SW 1271 (cell line): Measurements from ENCODE around the gene KDM6A.
A peak's percentile ranks its signal among the peaks of the same experiment; 100 is the strongest.
"Not testable (repeated sequence)": the region's sequence is repeated elsewhere in the genome, so short reads cannot be mapped to it uniquely, and the experiment has no call there.

Experiments used
- DNase-seq, 2 experiments: peaks; one replicate each; lab custom pipeline; 2025; lab: John Stamatoyannopoulos, UW

KDM6A gene

GRCh38 chrX:44890247-44890646, 17.3 kb downstream of the KDM6A start:
- no peak for DNase-seq

- not testable (repeated sequence) for DNase-seq
Measured at GRCh38 chrX:44890687-44891086, 17.7 kb downstream of the KDM6A start.

- DNase-seq, result no peak
Measured at GRCh38 chrX:44891642-44892041, 18.7 kb downstream of the KDM6A start.

- DNase-seq, result no peak
Measured at GRCh38 chrX:44896876-44897186, 23.8 kb downstream of the KDM6A start.

GRCh38 chrX:44897539-44897938, 24.6 kb downstream of the KDM6A start:
- no peak for DNase-seq

GRCh38 chrX:44898411-44899221, 25.6 kb downstream of the KDM6A start:
- no peak for DNase-seq

- DNase-seq, result no peak
Measured at GRCh38 chrX:44899946-44900345, 27.0 kb downstream of the KDM6A start.

- DNase-seq, result peak; percentile 0 to 40
Measured at GRCh38 chrX:44903107-44903506, 30.1 kb downstream of the KDM6A start.

GRCh38 chrX:44903830-44904530, 31.0 kb downstream of the KDM6A start:
- DNase-seq, result no peak

GRCh38 chrX:44904542-44905115, 31.6 kb downstream of the KDM6A start:
- DNase-seq, result no peak

GRCh38 chrX:44906041-44906440, 33.1 kb downstream of the KDM6A start:
- no peak for DNase-seq

GRCh38 chrX:44906542-44906941, 33.6 kb downstream of the KDM6A start:
- DNase-seq, result no peak

- no peak for DNase-seq
Measured at GRCh38 chrX:44908153-44908552, 35.2 kb downstream of the KDM6A start.

GRCh38 chrX:44908827-44909226, 35.8 kb downstream of the KDM6A start:
- DNase-seq, result no peak

- not testable (repeated sequence) for DNase-seq
Measured at GRCh38 chrX:44910508-44910907, 37.5 kb downstream of the KDM6A start.

GRCh38 chrX:44911074-44911600, 38.1 kb downstream of the KDM6A start:
- not testable (repeated sequence) for DNase-seq

- DNase-seq, result no peak
Measured at GRCh38 chrX:44913656-44914531, 40.9 kb downstream of the KDM6A start.

- DNase-seq, result no peak
Measured at GRCh38 chrX:44914532-44915198, 41.7 kb downstream of the KDM6A start.

GRCh38 chrX:44915361-44915868, 42.4 kb downstream of the KDM6A start:
- DNase-seq, result no peak

- no peak for DNase-seq
Measured at GRCh38 chrX:44918722-44919121, 45.7 kb downstream of the KDM6A start.

- DNase-seq, result no peak
Measured at GRCh38 chrX:44922980-44923379, 50.0 kb downstream of the KDM6A start.
